Lower leg skin (tissue), 4 donors: ENCODE measurements around the gene MAD1L1. TPM values are rescaled to one million over a fixed set of nuclear protein-coding genes. Genes with fewer than 3 reads are reported as not detected.

Experiments used
- DNase-seq, 2 donors: peaks; one replicate each; pipeline ENCODE4 v3.0.0-alpha.2; 2019; ENCODE audit warnings: low spot score in 2 of 2
- H3K4me3 ChIP-seq: fragments of 200-600 bp; sonication (generic); 2 replicates; pipeline ENCODE4 v1.5.1; 2017; ENCODE audit warnings: mild to moderate bottlenecking, low read depth; ENCODE audit not compliant: poor library complexity, severe bottlenecking
- POLR2A ChIP-seq, 2 donors: fragments of 450-650 bp; IDR thresholded peaks; one replicate each; pipeline ENCODE4 v1.6.1; 2016 to 2017; ENCODE audit warnings: antibody characterized with exemption in 2 of 2, mild to moderate bottlenecking in 1 of 2, moderate library complexity in 1 of 2
- WGBS, 2 donors: methylation state at CpG; one replicate each; pipeline ENCODE4 v1.1.5; 2018; 5-methylcytosine and 5-hydroxymethylcytosine counted together
- intact Hi-C: fragments of 100-400 bp; cut with DNase I; formaldehyde crosslinking; loops from one replicate; pipeline ENCODE4 v1.15.0; 2023; ENCODE audit warnings: low total_unique reads
- total RNA-seq, 4 donors: library from RNA; depleted of rRNA; stranded (reverse); fragments of >200 nt; gene quantifications; one replicate each; pipeline ENCODE4 v1.1.0, GENCODE V29; 2016
- TF ChIP-seq, protein P1 (sequence below), 3 donors: fragments of 450-650 bp; IDR thresholded peaks; one replicate each; pipeline ENCODE4 v1.5.1; 2016; ENCODE audit warnings: antibody characterized with exemption in 3 of 3, mild to moderate bottlenecking in 3 of 3, moderate library complexity in 2 of 3

The MAD1L1 gene
- total RNA-seq, 4 donors from 2014 or later = 37.7 to 77.8 (median 59.4) TPM

- no peak for TF ChIP-seq POLR2A (IDR thresholded peaks at IDR 0.05)
- TF ChIP-seq, protein P1, sequence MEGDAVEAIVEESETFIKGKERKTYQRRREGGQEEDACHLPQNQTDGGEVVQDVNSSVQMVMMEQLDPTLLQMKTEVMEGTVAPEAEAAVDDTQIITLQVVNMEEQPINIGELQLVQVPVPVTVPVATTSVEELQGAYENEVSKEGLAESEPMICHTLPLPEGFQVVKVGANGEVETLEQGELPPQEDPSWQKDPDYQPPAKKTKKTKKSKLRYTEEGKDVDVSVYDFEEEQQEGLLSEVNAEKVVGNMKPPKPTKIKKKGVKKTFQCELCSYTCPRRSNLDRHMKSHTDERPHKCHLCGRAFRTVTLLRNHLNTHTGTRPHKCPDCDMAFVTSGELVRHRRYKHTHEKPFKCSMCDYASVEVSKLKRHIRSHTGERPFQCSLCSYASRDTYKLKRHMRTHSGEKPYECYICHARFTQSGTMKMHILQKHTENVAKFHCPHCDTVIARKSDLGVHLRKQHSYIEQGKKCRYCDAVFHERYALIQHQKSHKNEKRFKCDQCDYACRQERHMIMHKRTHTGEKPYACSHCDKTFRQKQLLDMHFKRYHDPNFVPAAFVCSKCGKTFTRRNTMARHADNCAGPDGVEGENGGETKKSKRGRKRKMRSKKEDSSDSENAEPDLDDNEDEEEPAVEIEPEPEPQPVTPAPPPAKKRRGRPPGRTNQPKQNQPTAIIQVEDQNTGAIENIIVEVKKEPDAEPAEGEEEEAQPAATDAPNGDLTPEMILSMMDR (IDR thresholded peaks at IDR 0.05) = no peak
These were observed 45.3 kb upstream of the MAD1L1 start for GRCh38 chr7:2278026-2278425.

GRCh38 chr7:2276107-2276506 lies 43.4 kb upstream of the MAD1L1 start:
- H3K4me3 ChIP-seq = no peak overlapping the region
- TF ChIP-seq, protein P1 (IDR thresholded peaks at IDR 0.05) = no peak
- no peak for DNase-seq
- 87 to 91% methylated on average over 17 to 18 of the region's 18 CpGs for WGBS, 2 donors
- intact Hi-C loops = no loop called here

More at GRCh38 chr7:2278026-2278425, 45.3 kb upstream of the MAD1L1 start:
- WGBS, 2 donors = 89% methylated on average over 11 of the region's 11 CpGs
- intact Hi-C loops = no loop called here
- no peak for DNase-seq
- no peak overlapping the region for H3K4me3 ChIP-seq

DNA sequence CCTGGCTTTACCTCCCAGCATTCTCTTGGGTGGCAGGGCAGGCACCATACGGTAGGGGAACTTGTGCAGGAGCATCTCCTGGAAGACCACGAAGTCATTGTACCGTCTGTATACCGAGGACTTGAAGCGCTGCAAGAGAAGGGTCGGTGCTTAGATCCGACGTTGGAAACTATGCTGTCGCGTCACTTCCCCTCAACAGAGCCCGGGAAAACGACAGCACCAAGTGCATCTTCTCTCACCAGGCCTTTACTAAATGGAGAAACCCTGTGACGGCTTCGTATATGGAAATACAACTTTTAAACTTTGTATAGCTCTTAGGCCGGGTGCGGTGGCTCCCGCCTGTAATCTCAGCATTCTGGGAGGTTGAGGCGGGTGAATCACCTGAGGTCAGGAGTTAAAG lies 42.4 kb upstream of the MAD1L1 start:
- WGBS, 2 donors = 88 to 90% methylated on average over 18 of the region's 18 CpGs
- no peak for DNase-seq
- TF ChIP-seq, protein P1 (IDR thresholded peaks at IDR 0.05) = no peak
- no peak for TF ChIP-seq POLR2A (IDR thresholded peaks at IDR 0.05)
- intact Hi-C loops = no loop called here
- no peak overlapping the region for H3K4me3 ChIP-seq

- no peak for DNase-seq
- WGBS, 2 donors = 91 to 98% methylated on average over 5 to 6 of the region's 7 CpGs
- intact Hi-C loops = no loop called here
These were observed 41.9 kb upstream of the MAD1L1 start for GRCh38 chr7:2274666-2275065.

DNA sequence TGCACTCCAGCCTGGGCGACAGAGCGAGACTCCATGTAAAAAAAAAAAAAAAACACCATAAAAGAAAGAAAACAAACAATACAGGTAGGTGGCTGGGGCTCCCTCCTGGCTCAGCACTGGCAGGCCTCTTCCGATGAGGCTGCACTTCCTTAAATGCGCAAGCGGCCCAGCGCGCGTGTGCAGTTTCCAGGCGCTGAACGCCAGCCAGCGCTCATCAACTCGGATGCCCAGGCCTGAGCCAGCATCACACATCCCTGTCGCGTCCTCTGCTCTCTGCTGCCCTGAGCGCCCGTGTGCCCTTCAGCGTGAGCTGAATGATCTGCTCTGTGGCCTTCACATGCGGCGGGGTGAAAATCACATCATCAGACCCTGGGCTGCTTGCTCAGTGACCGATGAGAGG lies 41.1 kb upstream of the MAD1L1 start:
- intact Hi-C loops = no loop called here
- 93 to 96% methylated on average over 20 of the region's 20 CpGs for WGBS, 2 donors
- no peak for DNase-seq
- TF ChIP-seq, protein P1 (IDR thresholded peaks at IDR 0.05) = no peak
- TF ChIP-seq POLR2A (IDR thresholded peaks at IDR 0.05) = no peak
- no peak overlapping the region for H3K4me3 ChIP-seq

More at GRCh38 chr7:2274666-2275065, 41.9 kb upstream of the MAD1L1 start:
- TF ChIP-seq POLR2A (IDR thresholded peaks at IDR 0.05) = no peak
- TF ChIP-seq, protein P1 (IDR thresholded peaks at IDR 0.05) = no peak
- H3K4me3 ChIP-seq = no peak overlapping the region

GRCh38 chr7:2272031-2272430 lies 39.3 kb upstream of the MAD1L1 start:
- H3K4me3 ChIP-seq = no peak overlapping the region
- no peak for DNase-seq
- 86 to 93% methylated on average over 9 of the region's 9 CpGs for WGBS, 2 donors
- TF ChIP-seq, protein P1 (IDR thresholded peaks at IDR 0.05) = no peak
- TF ChIP-seq POLR2A (IDR thresholded peaks at IDR 0.05) = no peak
- intact Hi-C loops = no loop called here
